Esophagus muscularis mucosa (tissue), 3 donors: Measurements from ENCODE around the gene SLC22A25.
"Not testable (repeated sequence)": the region's sequence is repeated elsewhere in the genome, so short reads cannot be mapped to it uniquely, and the experiment has no call there.

Experiments
- POLR2A ChIP-seq: fragments of 450-650 bp; IDR thresholded peaks from one replicate; pipeline ENCODE4 v1.6.1; 2017; ENCODE audit warnings: antibody characterized with exemption, moderate library complexity, mild to moderate bottlenecking, low read depth
- POLR2AphosphoS5 ChIP-seq, 2 donors: sonication (generic); formaldehyde crosslinking; IDR thresholded peaks; one replicate each; pipeline ENCODE4 v1.6.1; 2017; ENCODE audit warnings: antibody characterized with exemption in 2 of 2
- TF ChIP-seq, protein P1 (sequence below), 3 experiments: fragments of 200-600 bp in 2 of 3; fragments of 450-650 bp in 1 of 3; sonication (generic) in 2 of 3; IDR thresholded peaks; one replicate each; pipeline ENCODE4 v1.5.1; 2017 to 2019; ENCODE audit warnings: antibody characterized with exemption in 3 of 3, mild to moderate bottlenecking in 2 of 3, moderate library complexity in 1 of 3

DNA sequence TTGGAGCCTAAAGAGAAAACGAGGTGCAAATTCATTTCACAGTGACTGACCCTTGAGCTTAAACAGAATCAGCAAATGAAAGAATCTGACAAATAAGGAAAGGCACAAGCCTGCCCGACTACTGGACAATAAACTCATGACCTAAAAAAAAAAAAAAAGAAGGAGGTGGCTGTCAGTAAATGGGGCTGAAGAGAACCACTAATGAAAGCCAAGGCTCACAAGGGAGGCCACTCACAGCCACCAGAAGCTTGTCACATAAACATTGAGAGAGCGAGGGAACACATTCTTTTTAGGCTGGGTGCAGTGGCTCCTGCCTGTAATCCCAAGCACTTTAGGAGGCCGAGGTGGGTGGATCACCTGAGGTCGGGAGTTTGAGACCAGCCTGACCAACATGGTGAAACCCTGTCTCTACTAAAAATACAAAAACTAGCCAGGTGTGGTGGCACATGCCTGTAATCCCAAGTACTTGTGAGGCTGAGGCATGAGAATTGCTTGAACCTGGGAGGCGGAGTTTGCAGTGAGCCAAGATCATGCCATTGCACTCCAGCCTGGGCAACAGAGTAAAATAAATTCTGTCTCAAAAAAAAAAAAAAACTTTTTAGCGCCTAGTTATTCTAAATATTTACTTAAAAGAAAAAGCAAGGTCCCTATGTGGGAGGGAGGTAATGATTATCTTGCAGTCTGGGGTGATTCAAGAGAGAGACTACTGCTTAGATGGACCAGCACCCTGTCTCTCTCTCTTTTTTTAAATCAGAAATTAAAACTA lies 4.0 kb upstream of the SLC22A25 start:
- TF ChIP-seq, protein P1, sequence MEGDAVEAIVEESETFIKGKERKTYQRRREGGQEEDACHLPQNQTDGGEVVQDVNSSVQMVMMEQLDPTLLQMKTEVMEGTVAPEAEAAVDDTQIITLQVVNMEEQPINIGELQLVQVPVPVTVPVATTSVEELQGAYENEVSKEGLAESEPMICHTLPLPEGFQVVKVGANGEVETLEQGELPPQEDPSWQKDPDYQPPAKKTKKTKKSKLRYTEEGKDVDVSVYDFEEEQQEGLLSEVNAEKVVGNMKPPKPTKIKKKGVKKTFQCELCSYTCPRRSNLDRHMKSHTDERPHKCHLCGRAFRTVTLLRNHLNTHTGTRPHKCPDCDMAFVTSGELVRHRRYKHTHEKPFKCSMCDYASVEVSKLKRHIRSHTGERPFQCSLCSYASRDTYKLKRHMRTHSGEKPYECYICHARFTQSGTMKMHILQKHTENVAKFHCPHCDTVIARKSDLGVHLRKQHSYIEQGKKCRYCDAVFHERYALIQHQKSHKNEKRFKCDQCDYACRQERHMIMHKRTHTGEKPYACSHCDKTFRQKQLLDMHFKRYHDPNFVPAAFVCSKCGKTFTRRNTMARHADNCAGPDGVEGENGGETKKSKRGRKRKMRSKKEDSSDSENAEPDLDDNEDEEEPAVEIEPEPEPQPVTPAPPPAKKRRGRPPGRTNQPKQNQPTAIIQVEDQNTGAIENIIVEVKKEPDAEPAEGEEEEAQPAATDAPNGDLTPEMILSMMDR (IDR thresholded peaks at IDR 0.05), result not testable (repeated sequence)
- TF ChIP-seq POLR2A; POLR2AphosphoS5 (IDR thresholded peaks at IDR 0.05): not testable (repeated sequence)
